Measurements from ENCODE around the gene TMEM150B.

TMEM150B gene

DNA sequence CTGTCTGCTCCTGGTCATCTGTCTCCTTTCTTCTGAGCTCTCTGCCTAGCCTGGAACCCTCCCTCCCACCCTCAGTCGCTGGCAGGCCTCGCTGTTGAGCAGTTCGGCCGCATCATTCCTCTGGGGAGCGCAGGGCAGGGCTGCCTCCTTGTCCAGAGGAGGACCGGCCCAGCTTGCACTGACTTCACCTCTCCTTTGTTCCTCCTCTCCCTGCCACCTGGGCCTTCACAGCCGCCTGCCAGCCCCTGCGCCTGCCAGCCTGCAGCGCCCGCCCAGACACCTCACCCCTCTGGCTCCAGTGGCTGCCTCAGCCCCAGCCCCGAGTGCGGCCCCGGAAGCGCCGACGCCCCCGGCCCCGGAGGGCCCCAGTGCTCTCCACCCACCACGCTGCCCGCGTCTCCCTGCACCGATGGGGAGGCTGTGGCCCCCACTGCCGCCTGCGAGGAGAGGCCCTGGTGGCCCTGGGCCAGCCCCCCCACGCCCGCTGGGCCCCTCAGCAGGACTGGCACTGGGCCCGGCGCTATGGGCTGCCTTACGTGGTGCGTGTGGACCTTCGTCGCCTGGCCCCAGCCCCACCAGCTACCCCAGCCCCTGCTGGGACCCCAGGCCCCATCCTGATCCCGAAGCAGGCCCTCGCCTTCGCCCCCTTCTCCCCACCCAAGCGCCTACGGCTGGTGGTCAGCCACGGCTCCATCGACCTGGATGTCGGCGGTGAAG is 21.7 kb upstream of the TMEM150B start:
- peaks cover 2% of the 10 kb centered on the region for H3K36me3 ChIP-seq (ENCODE audit: control insufficient read depth, insufficient read depth, low read length)
- H3K4me3 ChIP-seq (replicated peaks; ENCODE audit: low read depth, low read length), result no peak overlapping the region
- no peaks in the 10 kb centered on the region for H3K27me3 ChIP-seq (replicated peaks; ENCODE audit: control insufficient read depth, insufficient read depth, low read length)
- no peak for DNase-seq (ENCODE audit: extremely low read depth, insufficient read length)
- no peak for TF ChIP-seq CTCF (IDR thresholded peaks at IDR 0.05; ENCODE audit: insufficient read depth, low read length, poor library complexity, severe bottlenecking)

- H3K27me3 ChIP-seq (replicated peaks; ENCODE audit: control insufficient read depth, insufficient read depth, low read length), result no peaks in the 10 kb centered on the region
- no peak for DNase-seq (ENCODE audit: extremely low read depth, insufficient read length)
- TF ChIP-seq CTCF (IDR thresholded peaks at IDR 0.05; ENCODE audit: insufficient read depth, low read length, poor library complexity, severe bottlenecking), result no peak
- H3K36me3 ChIP-seq (ENCODE audit: control insufficient read depth, insufficient read depth, low read length), result peaks cover 2% of the 10 kb centered on the region
- no peak overlapping the region for H3K4me3 ChIP-seq (replicated peaks; ENCODE audit: low read depth, low read length)
Measured at GRCh38 chr19:55345818-55346724, 20.9 kb upstream of the TMEM150B start.

DNA sequence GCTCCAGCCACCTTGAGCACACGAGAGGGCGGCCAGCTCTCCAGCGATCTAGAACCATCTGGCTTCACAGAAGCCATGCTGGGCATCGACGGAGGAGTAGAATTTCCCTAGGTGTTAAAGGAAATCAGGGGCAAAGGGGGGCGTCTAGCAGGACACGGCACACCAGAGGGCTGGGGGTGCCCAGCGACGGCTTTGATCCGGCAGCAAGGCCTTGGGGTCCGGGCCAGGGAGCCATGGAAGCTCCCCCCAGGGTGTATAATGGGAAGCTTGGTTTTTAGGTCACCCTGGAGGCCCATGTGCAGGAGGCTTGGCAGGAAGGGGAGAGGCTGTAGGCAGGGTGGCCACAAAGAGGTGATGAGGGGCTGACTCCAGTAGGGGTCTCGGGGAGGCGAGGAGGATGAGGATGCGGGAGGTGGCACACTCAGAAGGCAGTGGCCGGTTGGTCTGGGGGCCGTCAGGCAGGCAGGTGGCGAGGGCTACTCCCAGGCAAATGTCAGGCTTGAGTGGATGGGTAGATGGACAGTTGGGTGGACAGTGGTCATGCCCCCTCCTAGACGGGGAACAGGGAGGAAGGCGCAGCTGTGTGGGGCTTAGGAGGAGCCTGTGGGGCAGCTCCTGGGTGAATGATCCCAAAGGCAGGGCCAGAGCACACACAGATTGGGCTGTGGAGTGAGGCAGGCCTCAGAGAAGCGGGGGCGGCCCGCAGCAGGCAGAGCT is 20.1 kb upstream of the TMEM150B start:
- peaks cover 2% of the 10 kb centered on the region for H3K36me3 ChIP-seq (ENCODE audit: control insufficient read depth, insufficient read depth, low read length)

GRCh38 chr19:55344444-55344843 is 19.3 kb upstream of the TMEM150B start:
- no peak for TF ChIP-seq CTCF (IDR thresholded peaks at IDR 0.05; ENCODE audit: insufficient read depth, low read length, poor library complexity, severe bottlenecking)

More for the DNA sequence above, 20.1 kb upstream of the TMEM150B start:
- Histone ChIP-seq H3K4me3 (replicated peaks; ENCODE audit: low read depth, low read length) (no peak overlapping the region), H3K27me3 (replicated peaks; ENCODE audit: control insufficient read depth, insufficient read depth, low read length) (no peaks in the 10 kb centered on the region)
- no peak for TF ChIP-seq CTCF (IDR thresholded peaks at IDR 0.05; ENCODE audit: insufficient read depth, low read length, poor library complexity, severe bottlenecking)
- no peak for DNase-seq (ENCODE audit: extremely low read depth, insufficient read length)

GRCh38 chr19:55341595-55342531 is 16.7 kb upstream of the TMEM150B start:
- Histone ChIP-seq H3K36me3 (ENCODE audit: control insufficient read depth, insufficient read depth, low read length) (no peaks in the 10 kb centered on the region; the same call in none of the 2 replicates), H3K4me3 (replicated peaks; ENCODE audit: low read depth, low read length) (peak overlapping the region; percentile 71; the same call in 1 of the 2 replicates), H3K27me3 (replicated peaks; ENCODE audit: control insufficient read depth, insufficient read depth, low read length) (no peaks in the 10 kb centered on the region)
- DNase-seq (ENCODE audit: extremely low read depth, insufficient read length), result no peak
- no peak for TF ChIP-seq CTCF (IDR thresholded peaks at IDR 0.05; ENCODE audit: insufficient read depth, low read length, poor library complexity, severe bottlenecking)

More at GRCh38 chr19:55344444-55344843, 19.3 kb upstream of the TMEM150B start:
- DNase-seq (ENCODE audit: extremely low read depth, insufficient read length), result no peak
- H3K4me3 ChIP-seq (replicated peaks; ENCODE audit: low read depth, low read length), result no peak overlapping the region
- H3K27me3 ChIP-seq (replicated peaks; ENCODE audit: control insufficient read depth, insufficient read depth, low read length), result no peaks in the 10 kb centered on the region
- peaks cover 2% of the 10 kb centered on the region for H3K36me3 ChIP-seq (ENCODE audit: control insufficient read depth, insufficient read depth, low read length)
